Skeletal muscle satellite cell (primary cell): ENCODE data around the gene DIP2A.

Experiments used
- H3K27me3 ChIP-seq: 2 replicates; pipeline ENCODE4 v1.7.0; 2013; ENCODE audit warnings: low read length; ENCODE audit not compliant: control insufficient read depth, insufficient read depth
- H3K36me3 ChIP-seq: 2 replicates; pipeline ENCODE4 v1.7.0; 2013; ENCODE audit warnings: mild to moderate bottlenecking, control low read depth, low read length; ENCODE audit not compliant: insufficient read depth
- H3K4me1 ChIP-seq: 2 replicates; pipeline ENCODE4 v1.7.0; 2013; ENCODE audit warnings: low read length; ENCODE audit not compliant: control insufficient read depth, insufficient read depth
- H3K4me2 ChIP-seq: 2 replicates; pipeline ENCODE4 v1.7.0; 2013; ENCODE audit warnings: mild to moderate bottlenecking, low read length
- H3K4me3 ChIP-seq: 2 replicates; pipeline ENCODE4 v1.7.0; 2013; ENCODE audit warnings: low read length
- H3K9ac ChIP-seq: 2 replicates; pipeline ENCODE4 v1.7.0; 2013; ENCODE audit warnings: mild to moderate bottlenecking, low read depth, low read length, moderate library complexity
- H3K9me3 ChIP-seq: replicated peaks from 2 replicates; pipeline ENCODE4 v1.7.0; 2013; ENCODE audit warnings: mild to moderate bottlenecking, control low read depth, low read length

DIP2A gene

GRCh38 chr21:46605767-46606426, 147.2 kb downstream of the DIP2A start:
- Histone ChIP-seq H3K4me1 (no peaks in the 10 kb centered on the region), H3K4me2 (no peak overlapping the region), H3K27me3 (peaks cover 56% of the 10 kb centered on the region), H3K4me3 (no peak overlapping the region), H3K9ac (no peak overlapping the region), H3K9me3 (no peaks in the 10 kb centered on the region), H3K36me3 (no peaks in the 10 kb centered on the region)

GRCh38 chr21:46606427-46606813, 147.7 kb downstream of the DIP2A start:
- Histone ChIP-seq H3K4me3 (no peak overlapping the region), H3K27me3 (peaks cover 51% of the 10 kb centered on the region), H3K9me3 (no peaks in the 10 kb centered on the region), H3K36me3 (no peaks in the 10 kb centered on the region), H3K4me1 (no peaks in the 10 kb centered on the region), H3K9ac (no peak overlapping the region), H3K4me2 (no peak overlapping the region)

DNA sequence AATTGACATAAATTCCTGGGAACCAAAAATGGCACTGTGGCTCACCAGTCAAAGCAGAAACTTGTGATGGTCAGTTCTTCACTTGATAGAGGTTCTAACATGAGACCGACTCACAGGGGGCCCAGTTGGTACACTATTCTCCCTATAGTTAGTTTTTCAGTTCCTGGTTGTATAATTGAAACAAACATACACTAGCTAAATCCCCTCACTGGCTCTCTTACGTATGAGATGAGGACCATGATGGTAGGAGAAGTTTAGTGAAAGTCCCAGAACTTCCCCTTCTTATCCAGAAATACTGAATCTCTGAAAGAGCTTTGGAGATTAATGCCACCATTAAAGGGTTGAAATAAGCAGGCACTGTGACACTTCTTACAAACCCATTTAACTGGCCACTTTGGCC, 148.9 kb downstream of the DIP2A start:
- Histone ChIP-seq H3K4me2 (no peak overlapping the region), H3K4me3 (no peak overlapping the region), H3K4me1 (no peaks in the 10 kb centered on the region), H3K9me3 (no peaks in the 10 kb centered on the region), H3K36me3 (no peaks in the 10 kb centered on the region), H3K9ac (no peak overlapping the region), H3K27me3 (peaks cover 41% of the 10 kb centered on the region)

GRCh38 chr21:46608672-46609111, 150.0 kb downstream of the DIP2A start:
- Histone ChIP-seq H3K9ac (no peak overlapping the region), H3K4me3 (no peak overlapping the region), H3K4me1 (no peaks in the 10 kb centered on the region), H3K4me2 (no peak overlapping the region), H3K9me3 (no peaks in the 10 kb centered on the region), H3K36me3 (no peaks in the 10 kb centered on the region), H3K27me3 (peaks cover 44% of the 10 kb centered on the region)

- Histone ChIP-seq H3K9me3 (no peaks in the 10 kb centered on the region), H3K4me1 (no peaks in the 10 kb centered on the region), H3K4me2 (no peak overlapping the region), H3K36me3 (no peaks in the 10 kb centered on the region), H3K27me3 (peaks cover 39% of the 10 kb centered on the region), H3K9ac (no peak overlapping the region), H3K4me3 (no peak overlapping the region)
Measured at GRCh38 chr21:46610018-46610701, 151.5 kb downstream of the DIP2A start.

DNA sequence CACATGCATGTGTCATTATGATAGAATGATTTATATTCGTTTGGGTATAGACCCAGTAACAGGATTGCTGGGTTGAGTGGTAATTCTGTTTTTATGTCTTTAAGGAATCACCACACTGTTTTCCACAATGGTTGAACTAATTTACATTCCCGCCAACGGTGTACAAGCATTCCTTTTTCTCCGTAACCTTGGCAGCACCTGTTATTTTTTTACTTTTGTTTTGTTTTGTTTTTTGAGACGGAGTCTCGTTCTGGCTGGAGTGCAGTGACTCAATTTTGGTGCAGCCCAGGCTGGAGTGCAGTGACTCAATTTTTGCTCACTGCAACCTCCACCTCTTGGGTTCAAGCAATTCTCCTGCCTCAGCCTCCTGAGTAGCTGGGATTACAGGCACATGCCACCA, 154.7 kb downstream of the DIP2A start:
- H3K9me3 ChIP-seq, result no peaks in the 10 kb centered on the region
- H3K27me3 ChIP-seq, result peaks cover 19% of the 10 kb centered on the region
- H3K9ac ChIP-seq, result no peak overlapping the region
- H3K4me3 ChIP-seq, result no peak overlapping the region
- no peaks in the 10 kb centered on the region for H3K36me3 ChIP-seq
- no peak overlapping the region for H3K4me2 ChIP-seq
- no peaks in the 10 kb centered on the region for H3K4me1 ChIP-seq

- H3K9me3 ChIP-seq, result no peaks in the 10 kb centered on the region
- H3K9ac ChIP-seq, result no peak overlapping the region
- H3K4me3 ChIP-seq, result no peak overlapping the region
- H3K4me1 ChIP-seq, result no peaks in the 10 kb centered on the region
- H3K27me3 ChIP-seq, result peaks cover 5% of the 10 kb centered on the region
- no peaks in the 10 kb centered on the region for H3K36me3 ChIP-seq
- no peak overlapping the region for H3K4me2 ChIP-seq
Measured at GRCh38 chr21:46616050-46616449, 157.4 kb downstream of the DIP2A start.

DNA sequence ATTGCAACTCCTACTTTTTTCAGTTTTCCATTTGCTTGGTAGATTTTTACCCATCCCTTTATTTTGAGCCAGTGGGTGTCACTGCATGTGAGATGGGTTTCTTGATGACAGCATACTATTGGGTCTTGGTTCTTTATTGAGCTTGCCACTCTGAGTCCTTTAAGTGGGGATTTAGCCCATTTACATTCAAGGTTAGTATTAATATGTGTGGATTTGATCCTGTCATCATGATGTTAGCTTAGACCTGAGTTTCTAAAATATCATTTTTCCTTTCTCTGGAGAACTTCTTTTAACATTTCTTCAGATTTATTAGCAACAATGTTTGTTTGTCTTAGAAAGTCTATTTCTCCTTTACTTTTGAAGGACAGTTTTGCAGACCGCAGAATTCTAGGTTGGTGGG, 158.0 kb downstream of the DIP2A start:
- H3K4me1 ChIP-seq, result no peaks in the 10 kb centered on the region
- no peak overlapping the region for H3K9ac ChIP-seq
- H3K4me2 ChIP-seq, result no peak overlapping the region
- no peak overlapping the region for H3K4me3 ChIP-seq
- H3K27me3 ChIP-seq, result peaks cover 5% of the 10 kb centered on the region
- H3K36me3 ChIP-seq, result no peaks in the 10 kb centered on the region
- H3K9me3 ChIP-seq, result no peaks in the 10 kb centered on the region

- Histone ChIP-seq H3K4me3 (no peak overlapping the region), H3K4me1 (no peaks in the 10 kb centered on the region), H3K36me3 (no peaks in the 10 kb centered on the region), H3K9me3 (no peaks in the 10 kb centered on the region), H3K9ac (no peak overlapping the region), H3K27me3 (peaks cover 5% of the 10 kb centered on the region), H3K4me2 (no peak overlapping the region)
Measured at GRCh38 chr21:46617267-46618051, 158.8 kb downstream of the DIP2A start.

GRCh38 chr21:46618738-46619379, 160.2 kb downstream of the DIP2A start:
- Histone ChIP-seq H3K9ac (no peak overlapping the region), H3K4me3 (no peak overlapping the region), H3K36me3 (no peaks in the 10 kb centered on the region), H3K4me2 (no peak overlapping the region), H3K27me3 (peaks cover 2% of the 10 kb centered on the region), H3K4me1 (no peaks in the 10 kb centered on the region), H3K9me3 (no peaks in the 10 kb centered on the region)
